Measurements from ENCODE around the gene NCOA4. TPM values are rescaled to one million over a fixed set of nuclear protein-coding genes. Genes with fewer than 3 reads are reported as not detected.
"Not testable (repeated sequence)": the region's sequence is repeated elsewhere in the genome, so short reads cannot be mapped to it uniquely, and the experiment has no call there.

NCOA4 gene
- total and polyA plus RNA-seq, 7 donors, result 63.3 to 165 (median 131) TPM

GRCh38 chr10:45983538-45984186 lies 46.8 kb downstream of the NCOA4 start:
- H3K9me3 ChIP-seq; H3K27me3 ChIP-seq (ENCODE audit: insufficient read depth in 3 of 3, low read length in 2 of 3); H3K4me1 ChIP-seq; intact Hi-C loops (cut with DNase I); DNase-seq; H3K27ac ChIP-seq; H3K4me3 ChIP-seq: not testable (repeated sequence)
- 80 to 86% (median 82%) methylated on average over 5 of the region's 6 CpGs for WGBS, 3 donors
- peak; percentile 34 for TF ChIP-seq CTCF (IDR thresholded peaks at IDR 0.05)
- H3K36me3 ChIP-seq (ENCODE audit: insufficient read depth in 1 of 2, low read depth in 1 of 2), result peaks cover 0 to 51% of the 10 kb centered on the region in 2 donors
- ATAC-seq, result peak; percentile 57 to 76 (median 72)

GRCh38 chr10:45981367-45981766 lies 49.1 kb downstream of the NCOA4 start:
- H3K27ac ChIP-seq; DNase-seq; intact Hi-C loops (cut with DNase I); ATAC-seq; H3K27me3 ChIP-seq (ENCODE audit: insufficient read depth in 3 of 3, low read length in 2 of 3); H3K9me3 ChIP-seq; H3K4me3 ChIP-seq; H3K4me1 ChIP-seq: not testable (repeated sequence)
- 51 to 78% (median 53%) methylated on average over 1 of the region's 1 CpG for WGBS, 3 donors
- H3K36me3 ChIP-seq (ENCODE audit: insufficient read depth in 1 of 2, low read depth in 1 of 2), result peaks cover 0 to 41% of the 10 kb centered on the region in 2 donors

DNA sequence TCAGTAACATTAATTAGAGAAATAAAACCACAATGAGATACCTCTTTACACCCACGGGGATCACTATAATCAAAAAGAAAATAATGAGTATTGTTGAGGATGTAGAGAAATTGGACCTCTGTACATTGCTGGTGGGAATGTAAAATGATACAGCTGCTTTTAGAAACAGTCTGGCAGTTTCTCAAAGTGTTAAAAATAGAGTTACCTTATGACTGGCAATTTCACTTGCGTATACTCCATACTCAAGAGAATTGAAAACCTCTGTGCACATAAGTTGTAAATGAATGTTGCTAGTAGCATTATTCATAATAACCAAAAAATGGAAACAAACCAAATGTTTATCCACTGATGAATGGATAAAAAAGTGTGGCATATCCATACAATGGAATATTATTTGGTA lies 51.9 kb downstream of the NCOA4 start:
- H3K4me3 ChIP-seq; H3K27me3 ChIP-seq (ENCODE audit: insufficient read depth in 3 of 3, low read length in 2 of 3); DNase-seq; H3K9me3 ChIP-seq: not testable (repeated sequence)
- H3K27ac ChIP-seq, result peak overlapping the region; percentile 74
- H3K4me1 ChIP-seq, result peaks cover 13% of the 10 kb centered on the region
- peaks cover 0 to 39% of the 10 kb centered on the region in 2 donors for H3K36me3 ChIP-seq (ENCODE audit: insufficient read depth in 1 of 2, low read depth in 1 of 2)
- intact Hi-C loops (cut with DNase I), result loop anchor here in 1 of 2 donors (5.0 kb wide), 1 partner anchor 49 kb away; no protein-coding TSS in a partner anchor
- WGBS, 3 donors, result 30 to 38% (median 32%) methylated on average over 1 of the region's 2 CpGs
- ATAC-seq, result peak; percentile 75 to 92 (median 88)

DNA sequence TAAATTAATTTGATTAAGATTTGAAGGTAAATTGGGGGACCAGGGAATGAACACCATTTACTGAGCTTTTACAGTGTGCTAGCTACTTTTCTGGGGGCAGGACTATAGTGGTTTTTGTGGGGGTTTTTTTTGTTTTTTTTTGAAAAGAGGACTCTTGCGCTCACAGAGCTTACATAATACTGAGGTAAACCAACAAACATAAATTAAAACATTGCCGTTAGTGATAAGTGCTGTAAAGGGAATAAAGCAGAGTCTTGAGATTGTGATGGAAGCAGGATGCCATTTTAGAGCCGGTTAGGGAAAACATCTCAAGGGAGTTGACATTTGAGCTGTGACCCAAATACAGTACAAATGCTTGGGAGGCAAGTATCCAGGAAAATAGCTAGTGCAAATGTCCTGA lies 56.4 kb downstream of the NCOA4 start:
- H3K9me3 ChIP-seq; intact Hi-C loops (cut with DNase I); ATAC-seq; H3K27me3 ChIP-seq (ENCODE audit: insufficient read depth in 3 of 3, low read length in 2 of 3); DNase-seq: not testable (repeated sequence)
- H3K36me3 ChIP-seq (ENCODE audit: insufficient read depth in 1 of 2, low read depth in 1 of 2), result peaks cover 0 to 23% of the 10 kb centered on the region in 2 donors
- H3K27ac ChIP-seq, result peak overlapping the region; percentile 81
- H3K4me3 ChIP-seq, result peak overlapping the region; percentile 85
- WGBS, 3 donors, result 36 to 54% (median 44%) methylated on average over 3 of the region's 3 CpGs
- peaks cover 21% of the 10 kb centered on the region for H3K4me1 ChIP-seq

GRCh38 chr10:45972813-45973169 lies 57.6 kb downstream of the NCOA4 start:
- peak overlapping the region; percentile 81 for H3K27ac ChIP-seq
- DNase-seq; H3K27me3 ChIP-seq (ENCODE audit: insufficient read depth in 3 of 3, low read length in 2 of 3); intact Hi-C loops (cut with DNase I); H3K9me3 ChIP-seq: not testable (repeated sequence)
- peak in 1 of 4 donors; percentile 35 for ATAC-seq
- peaks cover 0 to 21% of the 10 kb centered on the region in 2 donors for H3K36me3 ChIP-seq (ENCODE audit: insufficient read depth in 1 of 2, low read depth in 1 of 2)
- peak overlapping the region; percentile 85 for H3K4me3 ChIP-seq
- peaks cover 20% of the 10 kb centered on the region for H3K4me1 ChIP-seq
- WGBS, 3 donors, result 0% methylated on average over 10 of the region's 10 CpGs

DNA sequence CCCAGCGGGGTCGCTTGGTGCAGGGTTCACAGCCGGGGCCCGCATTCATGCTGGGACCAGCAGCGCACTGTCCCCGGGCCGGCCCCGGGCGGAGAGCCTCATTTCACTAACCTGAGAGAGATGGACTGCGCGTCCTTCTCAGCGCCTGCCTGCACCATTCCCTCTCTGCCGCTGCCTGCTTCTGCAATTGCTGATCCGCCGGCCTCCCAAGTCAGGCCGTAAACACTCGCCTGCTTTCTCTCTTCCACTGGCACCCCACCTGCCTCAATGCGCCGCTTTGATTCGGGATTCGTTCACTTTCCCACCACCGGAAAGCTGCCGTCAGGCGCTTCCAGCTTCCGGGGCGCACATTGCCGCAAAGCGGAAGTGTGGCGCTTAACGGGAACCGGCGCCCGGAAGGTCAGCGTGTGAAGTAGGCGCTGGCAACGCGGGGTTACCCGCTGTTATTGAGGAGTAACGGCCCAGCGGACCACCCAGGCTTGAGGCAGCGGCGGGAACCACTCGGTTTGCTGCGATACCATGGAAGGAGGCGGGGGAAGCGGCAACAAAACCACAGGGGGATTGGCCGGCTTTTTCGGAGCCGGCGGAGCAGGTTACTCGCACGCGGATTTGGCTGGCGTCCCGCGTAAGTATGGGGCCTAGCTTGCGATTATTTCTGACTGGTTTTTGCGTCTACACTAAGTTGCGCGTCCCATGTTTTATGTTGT lies 58.2 kb downstream of the NCOA4 start, which contains the start of gene TIMM23:
Gene TIMM23, plus strand, starts transcription at position 384 of the 707 bp plus-strand sequence. Its CDS starts 136 bp downstream, at position 520.
- intact Hi-C loops (cut with DNase I); H3K9me3 ChIP-seq; H3K27me3 ChIP-seq (ENCODE audit: insufficient read depth in 3 of 3, low read length in 2 of 3): not testable (repeated sequence)
- Histone ChIP-seq H3K4me3 (peak within 1 kb of the TSS; percentile 85), H3K4me1 (peaks cover 20% of the 10 kb centered on the region), H3K36me3 (ENCODE audit: insufficient read depth in 1 of 2, low read depth in 1 of 2) (peaks cover 0 to 16% of the 10 kb centered on the region in 2 donors), H3K27ac (peak within 1 kb of the TSS; percentile 81)
- ATAC-seq, result peak; percentile 95 to 98 (median 97)
- 0% methylated on average over 49 to 60 of the region's 60 CpGs for WGBS, 3 donors
- DNase-seq, result peak; percentile 87 to 93

DNA sequence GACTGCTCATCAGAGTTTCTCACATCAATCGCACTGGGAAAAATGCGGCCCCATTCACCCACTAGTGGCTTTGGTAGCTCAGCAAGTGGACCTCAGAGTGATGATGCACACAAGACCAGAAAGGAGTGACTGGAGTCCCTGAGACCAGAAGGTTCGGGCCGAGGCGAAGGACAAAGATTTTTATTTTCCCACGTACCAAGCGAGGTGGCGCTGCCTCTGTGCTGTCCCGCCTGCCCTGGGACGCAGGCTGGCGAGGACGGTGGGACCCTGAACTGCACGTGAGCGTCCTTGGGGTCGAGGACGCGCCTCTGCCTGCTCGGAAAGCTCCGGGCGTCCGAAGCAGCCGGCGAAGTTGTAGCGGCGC lies 58.7 kb downstream of the NCOA4 start:
- H3K9me3 ChIP-seq; H3K27me3 ChIP-seq (ENCODE audit: insufficient read depth in 3 of 3, low read length in 2 of 3); intact Hi-C loops (cut with DNase I): not testable (repeated sequence)
- peak in 1 of 2 donors; percentile 50 for DNase-seq
- peak overlapping the region; percentile 81 for H3K27ac ChIP-seq
- H3K36me3 ChIP-seq (ENCODE audit: insufficient read depth in 1 of 2, low read depth in 1 of 2), result peaks cover 0 to 16% of the 10 kb centered on the region in 2 donors
- ATAC-seq, result peak in 3 of 4 donors; percentile 43 to 63 (median 51)
- H3K4me1 ChIP-seq, result peaks cover 20% of the 10 kb centered on the region
- H3K4me3 ChIP-seq, result peak overlapping the region; percentile 85
- 0% methylated on average over 8 to 25 of the region's 25 CpGs for WGBS, 3 donors

DNA sequence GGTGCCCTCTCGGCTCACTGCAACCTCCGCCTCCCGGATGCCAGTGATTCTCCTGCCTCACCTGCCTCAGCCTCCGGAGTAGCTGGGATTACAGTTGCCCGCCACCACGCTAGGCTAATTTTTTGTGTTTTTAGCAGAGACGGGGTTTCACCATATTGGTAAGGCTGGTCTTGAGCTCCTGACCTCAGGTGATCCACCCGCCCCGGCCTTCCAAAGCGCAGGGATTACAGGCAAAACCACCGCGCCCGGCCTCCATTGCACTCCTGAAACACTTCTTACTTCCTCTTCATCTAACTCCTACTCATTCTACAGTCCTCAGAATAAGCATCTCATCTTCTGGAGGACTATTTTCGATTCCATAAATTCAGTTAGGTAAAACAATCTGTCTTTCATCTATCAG lies 59.4 kb downstream of the NCOA4 start:
- ATAC-seq, result not testable (repeated sequence)
- WGBS, 3 donors, result 40 to 54% (median 49%) methylated on average over 14 of the region's 14 CpGs

GRCh38 chr10:45962686-45963452 lies 67.6 kb downstream of the NCOA4 start:
- H3K9me3 ChIP-seq; H3K27me3 ChIP-seq (ENCODE audit: insufficient read depth in 3 of 3, low read length in 2 of 3); intact Hi-C loops (cut with DNase I); H3K36me3 ChIP-seq (ENCODE audit: insufficient read depth in 1 of 2, low read depth in 1 of 2); ATAC-seq; H3K4me3 ChIP-seq; H3K4me1 ChIP-seq; H3K27ac ChIP-seq; DNase-seq: not testable (repeated sequence)
- 91 to 92% (median 91%) methylated on average over 6 of the region's 6 CpGs for WGBS, 3 donors

More for the DNA sequence above, 59.4 kb downstream of the NCOA4 start:
- Histone ChIP-seq H3K4me3 (peak overlapping the region; percentile 85), H3K4me1 (peaks cover 20% of the 10 kb centered on the region), H3K36me3 (ENCODE audit: insufficient read depth in 1 of 2, low read depth in 1 of 2) (peaks cover 0 to 12% of the 10 kb centered on the region in 2 donors)
- DNase-seq; intact Hi-C loops (cut with DNase I); H3K27me3 ChIP-seq (ENCODE audit: insufficient read depth in 3 of 3, low read length in 2 of 3); H3K9me3 ChIP-seq; H3K27ac ChIP-seq: not testable (repeated sequence)

GRCh38 chr10:45957928-45958327 lies 72.5 kb downstream of the NCOA4 start:
- not testable (repeated sequence) for ATAC-seq
- 95 to 97% (median 97%) methylated on average over 6 of the region's 6 CpGs for WGBS, 3 donors

More at GRCh38 chr10:45957928-45958327, 72.5 kb downstream of the NCOA4 start:
- H3K27me3 ChIP-seq (ENCODE audit: insufficient read depth in 3 of 3, low read length in 2 of 3); DNase-seq; H3K9me3 ChIP-seq; intact Hi-C loops (cut with DNase I); H3K4me1 ChIP-seq; H3K27ac ChIP-seq; H3K4me3 ChIP-seq: not testable (repeated sequence)
- H3K36me3 ChIP-seq (ENCODE audit: insufficient read depth in 1 of 2, low read depth in 1 of 2), result peaks cover 0 to 20% of the 10 kb centered on the region in 2 donors

Measured in psoas muscle (tissue), 8 donors.